ENCODE results near the gene CD44. TPM values are rescaled to one million over a fixed set of nuclear protein-coding genes. Genes with fewer than 3 reads are reported as not detected.
"Not testable (repeated sequence)": the region's sequence is repeated elsewhere in the genome, so short reads cannot be mapped to it uniquely, and the experiment has no call there.

CD44 gene
- total RNA-seq, 1 donor from 2014 or later, result 188 TPM

- DNase-seq (ENCODE audit: low spot score), result no peak
- intact Hi-C loops (cut with DNase I), result no loop called here
- ATAC-seq, result no peak
Measured at GRCh38 chr11:35225946-35226520, 87.1 kb downstream of the CD44 start.

GRCh38 chr11:35226756-35227155 lies 87.8 kb downstream of the CD44 start:
- ATAC-seq; intact Hi-C loops (cut with DNase I); DNase-seq (ENCODE audit: low spot score): not testable (repeated sequence)

GRCh38 chr11:35227576-35228327 lies 88.8 kb downstream of the CD44 start:
- DNase-seq (ENCODE audit: low spot score) (no peak), ATAC-seq (peak; percentile 62)
- intact Hi-C loops (cut with DNase I), result no loop called here

- no peak for DNase-seq (ENCODE audit: low spot score)
- intact Hi-C loops (cut with DNase I), result no loop called here
- ATAC-seq, result no peak
Measured at GRCh38 chr11:35228328-35228725, 89.4 kb downstream of the CD44 start.

GRCh38 chr11:35230388-35230787 lies 91.4 kb downstream of the CD44 start:
- DNase-seq (ENCODE audit: low spot score), result no peak
- intact Hi-C loops (cut with DNase I), result loop anchor here (10.0 kb wide), 1 partner anchor 226 kb away; no protein-coding TSS in a partner anchor

GRCh38 chr11:35231076-35231860 lies 92.3 kb downstream of the CD44 start:
- ATAC-seq, result no peak
- no peak for DNase-seq (ENCODE audit: low spot score)
- intact Hi-C loops (cut with DNase I), result loop anchor here (10.0 kb wide), 1 partner anchor 226 kb away; no protein-coding TSS in a partner anchor

More at GRCh38 chr11:35230388-35230787, 91.4 kb downstream of the CD44 start:
- ATAC-seq, result no peak

- DNase-seq (ENCODE audit: low spot score), result no peak
- intact Hi-C loops (cut with DNase I), result loop anchor here (10.0 kb wide), 1 partner anchor 228 kb away; no protein-coding TSS in a partner anchor
- no peak for ATAC-seq
Measured at GRCh38 chr11:35232891-35233330, 93.9 kb downstream of the CD44 start.

GRCh38 chr11:35233518-35233917 lies 94.5 kb downstream of the CD44 start:
- no peak for ATAC-seq
- intact Hi-C loops (cut with DNase I), result loop anchor here (10.0 kb wide), 1 partner anchor 229 kb away; no protein-coding TSS in a partner anchor
- no peak for DNase-seq (ENCODE audit: low spot score)

GRCh38 chr11:35234460-35235156 lies 95.6 kb downstream of the CD44 start:
- ATAC-seq (no peak), DNase-seq (ENCODE audit: low spot score) (no peak)
- intact Hi-C loops (cut with DNase I), result loop anchor here (10.0 kb wide), 1 partner anchor 230 kb away; no protein-coding TSS in a partner anchor

GRCh38 chr11:35235157-35235468 lies 96.1 kb downstream of the CD44 start:
- no peak for ATAC-seq
- intact Hi-C loops (cut with DNase I), result loop anchor here (10.0 kb wide), 1 partner anchor 230 kb away; no protein-coding TSS in a partner anchor
- DNase-seq (ENCODE audit: low spot score), result no peak

GRCh38 chr11:35235498-35235897 lies 96.5 kb downstream of the CD44 start:
- DNase-seq (ENCODE audit: low spot score) (no peak), ATAC-seq (no peak)
- intact Hi-C loops (cut with DNase I), result loop anchor here (10.0 kb wide), 1 partner anchor 231 kb away; no protein-coding TSS in a partner anchor

- ATAC-seq (no peak), DNase-seq (ENCODE audit: low spot score) (no peak)
- intact Hi-C loops (cut with DNase I), result loop anchor here (10.0 kb wide), 1 partner anchor 231 kb away; no protein-coding TSS in a partner anchor
Measured at GRCh38 chr11:35235936-35236666, 97.1 kb downstream of the CD44 start.

GRCh38 chr11:35236667-35237003 lies 97.7 kb downstream of the CD44 start:
- DNase-seq (ENCODE audit: low spot score) (no peak), ATAC-seq (no peak)
- intact Hi-C loops (cut with DNase I), result loop anchor here (10.0 kb wide), 1 partner anchor 232 kb away; no protein-coding TSS in a partner anchor

- DNase-seq (ENCODE audit: low spot score) (no peak), ATAC-seq (no peak)
- intact Hi-C loops (cut with DNase I), result loop anchor here (10.0 kb wide), 1 partner anchor 233 kb away; no protein-coding TSS in a partner anchor
Measured at GRCh38 chr11:35237351-35237750, 98.4 kb downstream of the CD44 start.

GRCh38 chr11:35237860-35238715 lies 99.1 kb downstream of the CD44 start:
- intact Hi-C loops (cut with DNase I), result loop anchor here (10.0 kb wide), 1 partner anchor 233 kb away; no protein-coding TSS in a partner anchor
- ATAC-seq (peak; percentile 56), DNase-seq (ENCODE audit: low spot score) (peak; percentile 63)

GRCh38 chr11:35238882-35239281 lies 99.9 kb downstream of the CD44 start:
- ATAC-seq, result no peak
- intact Hi-C loops (cut with DNase I), result loop anchor here (10.0 kb wide), 1 partner anchor 234 kb away; no protein-coding TSS in a partner anchor

GRCh38 chr11:35239471-35240075 lies 100.6 kb downstream of the CD44 start:
- intact Hi-C loops (cut with DNase I), result loop anchor here (10.0 kb wide), 1 partner anchor 235 kb away; no protein-coding TSS in a partner anchor
- ATAC-seq, result no peak
- no peak for DNase-seq (ENCODE audit: low spot score)

More at GRCh38 chr11:35238882-35239281, 99.9 kb downstream of the CD44 start:
- DNase-seq (ENCODE audit: low spot score), result no peak
